ENCODE data around the gene IHH. TPM values are rescaled to one million over a fixed set of nuclear protein-coding genes. Genes with fewer than 3 reads are reported as not detected.

Gene IHH
- total and polyA plus RNA-seq, 9 of the 15 experiments (the other 6 are each of a cell fraction or from before 2014, with no cell fraction given), result 0.07 TPM; not detected in 8

DNA sequence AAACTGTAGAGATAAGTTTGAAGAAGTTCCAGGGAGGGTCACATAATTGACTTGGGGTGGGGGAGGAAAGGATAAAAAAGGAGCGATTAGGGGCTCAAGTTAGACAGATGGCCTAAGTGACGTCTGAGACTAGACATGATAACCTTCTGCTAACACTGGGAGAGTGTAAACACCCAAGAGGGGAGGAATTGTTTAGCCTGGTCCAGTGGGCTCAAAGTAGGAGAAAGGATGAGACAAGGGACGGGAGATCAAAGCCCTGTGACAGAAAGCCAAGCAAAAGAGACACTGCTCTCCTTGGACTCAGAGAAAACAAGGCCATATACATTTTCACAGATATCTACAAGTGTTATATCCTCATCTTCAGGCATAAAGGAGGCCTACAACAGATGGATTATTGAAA, 45.5 kb upstream of the IHH start:
- FAIRE-seq (no peak), DNase-seq (ENCODE audit: extremely low read depth in 1 of 4, low spot score in 3 of 4) (no peak), ATAC-seq (no peak)
- POLR2A ChIA-PET, result interaction anchor here (0.8 kb wide), 1 partner anchor 877 kb away, joined by 3 read pairs; no protein-coding TSS in a partner anchor
- Histone ChIP-seq H3K27ac (ENCODE audit: extremely low read depth, low read depth, low read length) (no peak overlapping the region), H3K4me1 (replicated peaks in 1 of 2; ENCODE audit: control insufficient read depth in 2 of 2, insufficient read depth in 2 of 2, low read length in 2 of 2) (peaks cover 0 to 4% of the 10 kb centered on the region in 2 experiments; a peak in 1 of 5 replicates), H2AFZ (ENCODE audit: low read depth, low read length) (no peak overlapping the region), H3K36me3 (ENCODE audit: control insufficient read depth, insufficient read depth, low read length) (no peaks in the 10 kb centered on the region), H3K9me3 (replicated peaks; ENCODE audit: control insufficient read depth, insufficient read depth, low read depth, low read length) (no peaks in the 10 kb centered on the region), H3K4me3 (no peak overlapping the region), H3K79me2 (ENCODE audit: control insufficient read depth, insufficient read depth, low read length) (no peaks in the 10 kb centered on the region), H3K27me3 (ENCODE audit: control insufficient read depth in 2 of 2, insufficient read depth in 2 of 2, low read length in 2 of 2) (no peaks in the 10 kb centered on the region), H4K20me1 (replicated peaks; ENCODE audit: control insufficient read depth, insufficient read depth, low read length) (no peaks in the 10 kb centered on the region), H3K4me2 (ENCODE audit: insufficient read depth, low read length) (no peak overlapping the region), H3K9ac (ENCODE audit: insufficient read depth in 1 of 2, low read depth in 2 of 2, low read length in 2 of 2) (no peak overlapping the region), H3K9me1 (ENCODE audit: control insufficient read depth, insufficient read depth, low read length) (no peaks in the 10 kb centered on the region)
- BruUV-seq (replicated peaks), result no TSS peak
- in situ Hi-C loops (cut with MboI) (no loop called here), intact Hi-C loops (cut with micrococcal nuclease) (no loop called here)
- 19% methylated on average over 3 of the region's 3 CpGs for WGBS (ENCODE audit: insufficient coverage, low coverage, missing lambda C conversion rate)
- TF ChIP-seq ZNF282 (CRISPR knock-in tag; IDR thresholded peaks at IDR 0.05) (no peak), ZKSCAN1 (IDR thresholded peaks at IDR 0.05; ENCODE audit: low read depth, low read length) (no peak), C11orf30 (IDR thresholded peaks at IDR 0.05; ENCODE audit: low read depth) (no peak), PTTG1 (tag; IDR thresholded peaks at IDR 0.05; ENCODE audit: low read depth) (no peak), MITF (IDR thresholded peaks at IDR 0.05) (no peak), SLC30A9 (CRISPR knock-in tag; IDR thresholded peaks at IDR 0.05) (no peak), SPI1 (IDR thresholded peaks at IDR 0.05; ENCODE audit: borderline replicate concordance, low read depth, low read length) (no peak), ELK1 (CRISPR knock-in tag; IDR thresholded peaks at IDR 0.05) (no peak), CUX1 (CRISPR knock-in tag; IDR thresholded peaks at IDR 0.05) (no peak), KLF1 (tag; IDR thresholded peaks at IDR 0.05) (no peak), U2AF2 (optimal IDR thresholded peaks at IDR 0.05; ENCODE audit: low read depth, low read length) (no peak), PYGO2 (tag; IDR thresholded peaks at IDR 0.05) (no peak), SP2 (IDR thresholded peaks at IDR 0.05; ENCODE audit: extremely low read depth, low read depth, low read length, poor library complexity, severe bottlenecking) (no peak)
- TF ChIP-seq, protein P1, sequence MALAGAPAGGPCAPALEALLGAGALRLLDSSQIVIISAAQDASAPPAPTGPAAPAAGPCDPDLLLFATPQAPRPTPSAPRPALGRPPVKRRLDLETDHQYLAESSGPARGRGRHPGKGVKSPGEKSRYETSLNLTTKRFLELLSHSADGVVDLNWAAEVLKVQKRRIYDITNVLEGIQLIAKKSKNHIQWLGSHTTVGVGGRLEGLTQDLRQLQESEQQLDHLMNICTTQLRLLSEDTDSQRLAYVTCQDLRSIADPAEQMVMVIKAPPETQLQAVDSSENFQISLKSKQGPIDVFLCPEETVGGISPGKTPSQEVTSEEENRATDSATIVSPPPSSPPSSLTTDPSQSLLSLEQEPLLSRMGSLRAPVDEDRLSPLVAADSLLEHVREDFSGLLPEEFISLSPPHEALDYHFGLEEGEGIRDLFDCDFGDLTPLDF (CRISPR knock-in tag; IDR thresholded peaks at IDR 0.05), result no peak
- CTCF ChIA-PET (ENCODE audit: low intra/inter-chr PET ratio), result no interaction called here
